IMR-90 (cell line): ENCODE data around the gene SYPL1. TPM values are rescaled to one million over a fixed set of nuclear protein-coding genes. Genes with fewer than 3 reads are reported as not detected.

Experiments
- ATAC-seq: fragments of 200-7000 bp; cut with Tn5 transposase; 2 replicates; pipeline ENCODE4 v1.9.1; 2020; ENCODE audit warnings: low read depth, mild to moderate bottlenecking, moderate library complexity
- BruUV-seq: library from RNA; stranded (reverse); fragments of 400-500 nt; replicated peaks from 2 replicates; lab custom pipeline; 2021; lab: Mats Ljungman, UMichigan
- CTCF ChIA-PET: fragments of 300-600 bp; formaldehyde crosslinking; extraction: SDS; loops from one replicate; lab custom pipeline; 2021; ENCODE audit warnings: antibody characterized with exemption; lab: Yijun Ruan, JAX
- POLR2A ChIA-PET: fragments of 300-600 bp; sonication (Branson Sonifier 250); formaldehyde crosslinking; loops from one replicate; lab custom pipeline; 2022; ENCODE audit warnings: antibody characterized with exemption; ENCODE audit not compliant: unreplicated experiment; lab: Charles Lee
- DNase-seq: peaks from one replicate; pipeline ENCODE4 v3.0.0; 2013
- H2AFZ ChIP-seq: replicated peaks from 2 replicates; pipeline ENCODE3; 2013; ENCODE audit warnings: low read length, mild to moderate bottlenecking; ENCODE audit not compliant: poor library complexity
- H2AK5ac ChIP-seq: 2 replicates; pipeline ENCODE4 v1.6.1; 2013; ENCODE audit warnings: low read depth, low read length, inconsistent platforms
- H2AK9ac ChIP-seq: replicated peaks from 2 replicates; pipeline ENCODE3; 2013; ENCODE audit warnings: mild to moderate bottlenecking, low read depth, low read length, moderate library complexity; ENCODE audit not compliant: poor library complexity
- H2BK120ac ChIP-seq: 2 replicates; pipeline ENCODE4 v1.6.1; 2013; ENCODE audit warnings: low read depth, low read length, inconsistent platforms
- H2BK15ac ChIP-seq: 3 replicates; pipeline ENCODE4 v1.6.1; 2013; ENCODE audit warnings: low read depth, low read length, inconsistent platforms
- H2BK20ac ChIP-seq: 2 replicates; pipeline ENCODE4 v1.6.1; 2013; ENCODE audit warnings: low read depth, mild to moderate bottlenecking, inconsistent platforms, low read length, moderate library complexity
- H2BK5ac ChIP-seq: 2 replicates; pipeline ENCODE4 v1.6.1; 2013; ENCODE audit warnings: mild to moderate bottlenecking, low read depth, low read length, inconsistent platforms; ENCODE audit not compliant: poor library complexity, severe bottlenecking
- H3K14ac ChIP-seq: replicated peaks from 2 replicates; pipeline ENCODE4 v1.6.1; 2013; ENCODE audit warnings: low read depth, low read length, inconsistent platforms
- H3K18ac ChIP-seq: 2 replicates; pipeline ENCODE4 v1.6.1; 2013; ENCODE audit warnings: low read depth, low read length, control low read depth
- H3K23ac ChIP-seq: 2 replicates; pipeline ENCODE4 v1.6.1; 2013; ENCODE audit warnings: low read depth, low read length, inconsistent platforms
- H3K27ac ChIP-seq: 2 replicates; pipeline ENCODE4 v1.5.1; 2013; ENCODE audit warnings: mild to moderate bottlenecking, control low read depth, low read length; ENCODE audit not compliant: insufficient read depth
- H3K27me3 ChIP-seq: 2 replicates; pipeline ENCODE4 v1.6.1; 2013; ENCODE audit warnings: low read length; ENCODE audit not compliant: control insufficient read depth, insufficient read depth
- H3K36me3 ChIP-seq: 2 replicates; pipeline ENCODE4 v1.6.1; 2013; ENCODE audit warnings: low read length, mixed read lengths; ENCODE audit not compliant: control insufficient read depth, insufficient read depth
- H3K4ac ChIP-seq: 2 replicates; pipeline ENCODE4 v1.6.1; 2013; ENCODE audit warnings: low read depth, low read length, inconsistent platforms
- H3K4me1 ChIP-seq: 2 replicates; pipeline ENCODE4 v1.6.1; 2013; ENCODE audit warnings: low read length, mixed read lengths; ENCODE audit not compliant: control insufficient read depth, insufficient read depth
- H3K4me2 ChIP-seq: 2 replicates; pipeline ENCODE4 v1.6.1; 2013; ENCODE audit warnings: low read depth, mild to moderate bottlenecking, control low read depth, low read length, moderate library complexity
- H3K4me3 ChIP-seq: 2 replicates; pipeline ENCODE4 v1.5.1; 2013; ENCODE audit warnings: low read depth, mild to moderate bottlenecking, control low read depth, low read length, moderate library complexity; ENCODE audit not compliant: insufficient read depth
- H3K56ac ChIP-seq: 2 replicates; pipeline ENCODE4 v1.6.1; 2013; ENCODE audit warnings: low read length, inconsistent platforms; ENCODE audit not compliant: insufficient read depth; ENCODE audit errors: extremely low read depth
- H3K79me1 ChIP-seq, 2 experiments: 2 replicates each; pipeline ENCODE4 v1.6.1; 2013; ENCODE audit warnings: low read length in 2 of 2, inconsistent platforms in 1 of 2, low read depth in 1 of 2
- H3K9ac ChIP-seq: 2 replicates; pipeline ENCODE4 v1.6.1; 2013; ENCODE audit warnings: low read depth, low read length, control low read depth
- H3K9me1 ChIP-seq: 2 replicates; pipeline ENCODE4 v1.6.1; 2013; ENCODE audit warnings: low read length, inconsistent platforms; ENCODE audit not compliant: insufficient read depth
- H3K9me3 ChIP-seq: 2 replicates; pipeline ENCODE4 v1.6.1; 2013; ENCODE audit warnings: low read length; ENCODE audit not compliant: control insufficient read depth, insufficient read depth
- H4K20me1 ChIP-seq: 2 replicates; pipeline ENCODE4 v1.6.1; 2013; ENCODE audit warnings: low read length, inconsistent platforms; ENCODE audit not compliant: insufficient read depth
- H4K5ac ChIP-seq: 2 replicates; pipeline ENCODE4 v1.6.1; 2013; ENCODE audit warnings: mild to moderate bottlenecking, low read depth, low read length, control low read depth
- H4K8ac ChIP-seq, 2 experiments: 2 replicates each; pipeline ENCODE4 v1.6.1; 2013; ENCODE audit warnings: low read depth in 2 of 2, low read length in 2 of 2, control low read depth in 1 of 2, inconsistent platforms in 1 of 2
- H4K91ac ChIP-seq: 2 replicates; pipeline ENCODE4 v1.6.1; 2013; ENCODE audit warnings: low read depth, low read length, inconsistent platforms; ENCODE audit not compliant: insufficient read depth
- BHLHE40 ChIP-seq: fragments of 150-350 bp; IDR thresholded peaks from 2 replicates; pipeline ENCODE4 v1.6.1; 2016; ENCODE audit warnings: mild to moderate bottlenecking, low read depth, low read length
- CEBPB ChIP-seq: IDR thresholded peaks from 2 replicates; pipeline ENCODE4 v1.6.1; 2012; ENCODE audit warnings: low read depth, low read length, improper control_type of control experiment
- CHD1 ChIP-seq: IDR thresholded peaks from 2 replicates; pipeline ENCODE4 v1.6.1; 2012; ENCODE audit warnings: low read depth, low read length, improper control_type of control experiment
- CTCF ChIP-seq: conservative IDR thresholded peaks from 2 replicates; pipeline ENCODE4 v1.5.1; 2012; ENCODE audit warnings: mild to moderate bottlenecking, low read depth, low read length, improper control_type of control experiment
- ELK1 ChIP-seq: fragments of 150-350 bp; IDR thresholded peaks from 2 replicates; pipeline ENCODE4 v1.6.1; 2016; ENCODE audit warnings: low read depth, mild to moderate bottlenecking, low read length, moderate library complexity, borderline replicate concordance
- FOS ChIP-seq: fragments of 150-350 bp; IDR thresholded peaks from 2 replicates; pipeline ENCODE4 v1.6.1; 2016; ENCODE audit warnings: low read depth, low read length
- MAFK ChIP-seq: IDR thresholded peaks from 2 replicates; pipeline ENCODE4 v1.6.1; 2012; ENCODE audit warnings: low read depth, low read length, improper control_type of control experiment
- MAZ ChIP-seq: IDR thresholded peaks from 2 replicates; pipeline ENCODE4 v1.6.1; 2012; ENCODE audit warnings: low read depth, mild to moderate bottlenecking, low read length, improper control_type of control experiment, moderate library complexity, borderline replicate concordance
- MXI1 ChIP-seq: IDR thresholded peaks from 2 replicates; pipeline ENCODE4 v1.6.1; 2012; ENCODE audit warnings: low read depth, mild to moderate bottlenecking, low read length, moderate library complexity, borderline replicate concordance
- NFE2L2 ChIP-seq: fragments of 150-350 bp; IDR thresholded peaks from 2 replicates; pipeline ENCODE4 v1.6.1; 2016; ENCODE audit warnings: low read depth, mild to moderate bottlenecking, low read length
- RAD21 ChIP-seq: IDR thresholded peaks from 2 replicates; pipeline ENCODE4 v1.6.1; 2012; ENCODE audit warnings: low read length, improper control_type of control experiment
- RCOR1 ChIP-seq: IDR thresholded peaks from 2 replicates; pipeline ENCODE4 v1.6.1; 2012; ENCODE audit warnings: mild to moderate bottlenecking, low read length, improper control_type of control experiment; ENCODE audit not compliant: insufficient replicate concordance
- RFX5 ChIP-seq: IDR thresholded peaks from 2 replicates; pipeline ENCODE4 v1.8.0; 2012; ENCODE audit warnings: low read depth, mild to moderate bottlenecking, low read length, moderate library complexity
- SMC3 ChIP-seq: fragments of 150-350 bp; IDR thresholded peaks from 2 replicates; pipeline ENCODE4 v1.6.1; 2016; ENCODE audit warnings: low read depth, mild to moderate bottlenecking, antibody characterized with exemption, low read length, moderate library complexity
- USF2 ChIP-seq: fragments of 150-350 bp; IDR thresholded peaks from 2 replicates; pipeline ENCODE4 v1.6.1; 2017; ENCODE audit warnings: mild to moderate bottlenecking, antibody characterized with exemption, low read length, low read depth
- dilution Hi-C: fragments of 300-500 bp; cut with HindIII; formaldehyde crosslinking; loops from one replicate; pipeline ENCODE4 v1.14.3; 2018; ENCODE audit warnings: low sequenced_read_pairs; ENCODE audit not compliant: unreplicated experiment
- in situ Hi-C: fragments of 300-500 bp; cut with MboI; formaldehyde crosslinking; loops from 3 replicates; pipeline ENCODE4 v1.14.3; 2019; ENCODE audit warnings: low sequenced_read_pairs, inconsistent platforms, mixed read lengths
- intact Hi-C: fragments of 100-400 bp; cut with micrococcal nuclease; formaldehyde crosslinking; loops from 2 replicates; pipeline ENCODE4 v1.10.0; 2022
- polyA plus RNA-seq, 3 experiments: library from polyadenylated mRNA; depleted of rRNA; stranded (reverse); fragments of >200 nt; gene quantifications; 2 replicates each; pipeline ENCODE4 v1.2.3, GENCODE V29; 2012; ENCODE audit warnings: low replicate concordance in 1 of 3
- total RNA-seq: library from RNA; depleted of rRNA; stranded (reverse); fragments of >200 nt; gene quantifications from 2 replicates; pipeline ENCODE4 v1.2.3, GENCODE V29; 2012

The SYPL1 gene
- total and polyA plus RNA-seq, 2 of the 4 experiments (the other 2 are of a cell fraction) = 19.0 to 45.0 TPM

GRCh38 chr7:106098889-106099288 is 13.2 kb downstream of the SYPL1 start:
- no peak overlapping the region for H3K4me2 ChIP-seq
- H3K56ac ChIP-seq = no peak overlapping the region
- no peak overlapping the region for H2AFZ ChIP-seq
- dilution Hi-C loops = no loop called here
- no TSS peak for BruUV-seq
- no peaks in the 10 kb centered on the region for H3K9me3 ChIP-seq
- no peak overlapping the region for H4K5ac ChIP-seq
- intact Hi-C loops = no loop called here
- no peak overlapping the region for H2AK5ac ChIP-seq
- H2BK120ac ChIP-seq = no peak overlapping the region
- no peaks in the 10 kb centered on the region; the same call in 1 of the 2 replicates for H3K4me1 ChIP-seq
- H3K27me3 ChIP-seq = no peaks in the 10 kb centered on the region
- DNase-seq (no peak), ATAC-seq (no peak)
- in situ Hi-C loops = no loop called here
- no peak overlapping the region for H2BK20ac ChIP-seq
- ChIA-PET POLR2A (no interaction called here), CTCF (no interaction called here)
- no peak overlapping the region for H3K23ac ChIP-seq
- no peak overlapping the region for H3K4ac ChIP-seq
- H3K4me3 ChIP-seq = no peak overlapping the region
- H3K9ac ChIP-seq = no peak overlapping the region
- H3K18ac ChIP-seq = no peak overlapping the region
- no peaks in the 10 kb centered on the region; the same call in 1 of the 2 replicates for H3K9me1 ChIP-seq
- peaks cover 21% of the 10 kb centered on the region for H4K20me1 ChIP-seq
- H2BK5ac ChIP-seq = no peak overlapping the region
- H4K91ac ChIP-seq = no peak overlapping the region
- H3K14ac ChIP-seq = no peak overlapping the region
- no peak for TF ChIP-seq CEBPB
- TF ChIP-seq MAFK = no peak
- TF ChIP-seq MAZ = no peak
- TF ChIP-seq USF2 = no peak
- no peak for TF ChIP-seq BHLHE40
- TF ChIP-seq ELK1 = no peak
- no peak for TF ChIP-seq RCOR1
- TF ChIP-seq CTCF = no peak
- no peak for TF ChIP-seq CHD1
- TF ChIP-seq SMC3 = no peak
- no peak for TF ChIP-seq RFX5
- no peak for TF ChIP-seq MXI1
- no peak for TF ChIP-seq FOS
- no peak for TF ChIP-seq NFE2L2
- no peak for TF ChIP-seq RAD21
- H4K8ac ChIP-seq = no peak overlapping the region
- H2AK9ac ChIP-seq = no peak overlapping the region
- H3K36me3 ChIP-seq = peaks cover 6% of the 10 kb centered on the region; the same call in 1 of the 2 replicates
- no peak overlapping the region for H3K27ac ChIP-seq
- peaks cover 18 to 31% of the 10 kb centered on the region in 2 experiments for H3K79me1 ChIP-seq
- no peak overlapping the region for H2BK15ac ChIP-seq
